ENCODE data around the gene MICA. TPM values are rescaled to one million over a fixed set of nuclear protein-coding genes. Genes with fewer than 3 reads are reported as not detected.

The MICA gene
- total and polyA plus RNA-seq, 7 donors, result 2.7 to 5.7 (median 5.0) TPM

DNA sequence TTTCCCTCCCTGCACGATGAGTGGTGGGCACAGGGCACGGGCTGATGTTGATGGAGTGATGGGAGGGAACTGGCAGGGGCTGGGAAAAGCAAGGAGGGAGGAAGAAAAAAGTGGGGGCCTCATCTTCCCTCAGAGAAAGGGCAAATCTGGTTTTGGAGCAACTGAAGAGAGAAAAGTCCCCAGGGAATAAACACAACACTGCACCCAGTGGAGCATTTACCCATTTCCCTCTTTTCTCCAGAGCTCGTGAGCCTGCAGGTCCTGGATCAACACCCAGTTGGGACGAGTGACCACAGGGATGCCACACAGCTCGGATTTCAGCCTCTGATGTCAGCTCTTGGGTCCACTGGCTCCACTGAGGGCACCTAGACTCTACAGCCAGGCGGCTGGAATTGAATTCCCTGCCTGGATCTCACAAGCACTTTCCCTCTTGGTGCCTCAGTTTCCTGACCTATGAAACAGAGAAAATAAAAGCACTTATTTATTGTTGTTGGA is 11.4 kb downstream of the MICA start:
- Histone ChIP-seq H3K27me3 (ENCODE audit: insufficient read depth in 3 of 3, low read length in 2 of 3) (no peaks in the 10 kb centered on the region), H3K36me3 (ENCODE audit: insufficient read depth in 1 of 2, low read depth in 1 of 2) (peaks cover 0 to 39% of the 10 kb centered on the region in 2 donors), H3K4me3 (no peak overlapping the region), H3K27ac (no peak overlapping the region), H3K9me3 (no peaks in the 10 kb centered on the region), H3K4me1 (no peaks in the 10 kb centered on the region)
- intact Hi-C loops (cut with DNase I), result no loop called here
- TF ChIP-seq, protein P1, sequence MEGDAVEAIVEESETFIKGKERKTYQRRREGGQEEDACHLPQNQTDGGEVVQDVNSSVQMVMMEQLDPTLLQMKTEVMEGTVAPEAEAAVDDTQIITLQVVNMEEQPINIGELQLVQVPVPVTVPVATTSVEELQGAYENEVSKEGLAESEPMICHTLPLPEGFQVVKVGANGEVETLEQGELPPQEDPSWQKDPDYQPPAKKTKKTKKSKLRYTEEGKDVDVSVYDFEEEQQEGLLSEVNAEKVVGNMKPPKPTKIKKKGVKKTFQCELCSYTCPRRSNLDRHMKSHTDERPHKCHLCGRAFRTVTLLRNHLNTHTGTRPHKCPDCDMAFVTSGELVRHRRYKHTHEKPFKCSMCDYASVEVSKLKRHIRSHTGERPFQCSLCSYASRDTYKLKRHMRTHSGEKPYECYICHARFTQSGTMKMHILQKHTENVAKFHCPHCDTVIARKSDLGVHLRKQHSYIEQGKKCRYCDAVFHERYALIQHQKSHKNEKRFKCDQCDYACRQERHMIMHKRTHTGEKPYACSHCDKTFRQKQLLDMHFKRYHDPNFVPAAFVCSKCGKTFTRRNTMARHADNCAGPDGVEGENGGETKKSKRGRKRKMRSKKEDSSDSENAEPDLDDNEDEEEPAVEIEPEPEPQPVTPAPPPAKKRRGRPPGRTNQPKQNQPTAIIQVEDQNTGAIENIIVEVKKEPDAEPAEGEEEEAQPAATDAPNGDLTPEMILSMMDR (IDR thresholded peaks at IDR 0.05), result no peak
- WGBS, 3 donors, result 51 to 60% (median 56%) methylated on average over 6 of the region's 6 CpGs
- DNase-seq, result no peak
- ATAC-seq, result no peak

DNA sequence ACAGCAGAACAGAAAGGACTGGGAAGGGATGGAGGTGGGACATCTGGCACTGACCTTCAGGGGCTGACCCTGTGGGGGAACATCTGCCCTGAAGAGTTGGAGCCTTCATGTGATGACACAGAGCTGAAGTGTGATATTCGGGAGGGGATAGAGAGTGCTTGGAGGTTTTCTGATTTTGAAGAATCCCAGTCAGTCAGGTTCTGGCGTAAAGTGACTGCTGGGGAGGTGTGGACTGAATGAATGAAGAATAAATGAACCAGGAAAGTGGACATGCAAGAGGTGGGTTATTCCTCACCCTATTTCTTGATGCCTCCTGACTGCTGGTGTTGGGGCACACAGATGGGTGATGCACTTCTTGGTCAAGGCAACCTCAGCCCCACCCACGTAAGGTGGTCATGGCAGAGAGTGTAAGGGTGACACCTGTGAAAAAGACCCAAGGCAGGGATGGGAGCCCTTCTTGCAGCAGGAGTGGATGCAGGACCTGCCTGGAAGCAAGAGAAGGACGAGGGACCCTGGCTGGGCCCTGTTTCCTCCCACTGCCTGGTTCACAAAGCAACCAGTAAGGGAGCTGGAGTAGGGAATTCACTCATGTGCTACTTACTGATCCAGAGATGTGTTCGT is 13.1 kb downstream of the MICA start:
- no peak for ATAC-seq
- no peaks in the 10 kb centered on the region for H3K27me3 ChIP-seq (ENCODE audit: insufficient read depth in 3 of 3, low read length in 2 of 3)
- H3K9me3 ChIP-seq, result no peaks in the 10 kb centered on the region
- intact Hi-C loops (cut with DNase I), result no loop called here
- TF ChIP-seq, protein P1 (IDR thresholded peaks at IDR 0.05), result no peak
- DNase-seq, result no peak
- WGBS, 3 donors, result 88 to 93% (median 91%) methylated on average over 5 of the region's 5 CpGs
- H3K36me3 ChIP-seq (ENCODE audit: insufficient read depth in 1 of 2, low read depth in 1 of 2), result peaks cover 0 to 34% of the 10 kb centered on the region in 2 donors
- H3K27ac ChIP-seq, result no peak overlapping the region
- no peaks in the 10 kb centered on the region for H3K4me1 ChIP-seq
- no peak overlapping the region for H3K4me3 ChIP-seq

DNA sequence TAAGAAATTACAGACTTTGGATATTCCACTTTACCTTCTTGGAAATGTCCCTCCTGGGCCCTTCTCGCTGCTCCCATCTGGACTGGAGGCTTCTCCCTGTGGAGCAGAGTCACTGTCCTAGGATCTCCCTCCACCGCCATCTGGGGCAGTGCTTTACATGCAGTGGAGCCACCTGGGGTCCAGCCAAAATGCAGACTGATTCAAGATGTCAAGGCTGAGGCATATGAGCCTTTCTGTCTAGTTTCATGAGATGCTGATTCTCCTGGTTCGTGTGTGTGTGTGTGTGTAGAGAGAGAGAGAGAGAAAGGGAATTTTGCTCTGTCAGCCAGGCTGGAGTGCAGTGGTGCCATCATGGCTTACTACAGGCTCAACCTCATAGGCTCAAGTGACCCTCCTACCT is 14.9 kb downstream of the MICA start:
- intact Hi-C loops (cut with DNase I), result no loop called here
- Histone ChIP-seq H3K4me3 (no peak overlapping the region), H3K27ac (no peak overlapping the region), H3K27me3 (ENCODE audit: insufficient read depth in 3 of 3, low read length in 2 of 3) (no peaks in the 10 kb centered on the region), H3K4me1 (no peaks in the 10 kb centered on the region), H3K9me3 (no peaks in the 10 kb centered on the region), H3K36me3 (ENCODE audit: insufficient read depth in 1 of 2, low read depth in 1 of 2) (peaks cover 0 to 18% of the 10 kb centered on the region in 2 donors)
- no peak for DNase-seq
- no peak for ATAC-seq
- 77 to 89% (median 82%) methylated on average over 3 of the region's 3 CpGs for WGBS, 3 donors
- TF ChIP-seq, protein P1 (IDR thresholded peaks at IDR 0.05), result no peak

DNA sequence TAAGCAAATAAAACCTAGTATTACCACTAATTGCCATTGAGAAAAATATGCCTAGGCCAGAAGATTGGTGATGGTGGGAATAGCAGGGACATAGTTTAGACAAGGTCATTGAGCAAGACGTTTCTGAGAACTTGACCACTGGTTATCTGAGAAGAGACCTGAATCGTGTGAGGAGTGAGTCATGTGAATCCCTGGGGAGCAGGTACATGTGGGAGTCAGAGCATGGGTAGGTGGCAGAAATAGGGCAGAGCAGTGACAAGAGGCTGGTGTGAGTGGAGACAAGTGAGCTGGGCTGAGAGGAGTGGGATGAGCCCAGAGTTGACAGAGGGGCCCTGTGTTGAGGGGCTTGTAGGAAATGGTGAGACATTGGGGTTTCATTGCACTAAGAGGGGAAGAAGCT is 16.4 kb downstream of the MICA start:
- TF ChIP-seq, protein P1 (IDR thresholded peaks at IDR 0.05), result no peak
- Histone ChIP-seq H3K27ac (no peak overlapping the region), H3K27me3 (ENCODE audit: insufficient read depth in 3 of 3, low read length in 2 of 3) (no peaks in the 10 kb centered on the region), H3K9me3 (no peaks in the 10 kb centered on the region), H3K4me1 (no peaks in the 10 kb centered on the region), H3K4me3 (no peak overlapping the region), H3K36me3 (ENCODE audit: insufficient read depth in 1 of 2, low read depth in 1 of 2) (peaks cover 0 to 15% of the 10 kb centered on the region in 2 donors)
- intact Hi-C loops (cut with DNase I), result no loop called here
- peak in 3 of 4 donors; percentile 27 to 53 (median 30) for ATAC-seq
- DNase-seq, result no peak
- 17 to 42% (median 31%) methylated on average over 2 of the region's 2 CpGs for WGBS, 3 donors

DNA sequence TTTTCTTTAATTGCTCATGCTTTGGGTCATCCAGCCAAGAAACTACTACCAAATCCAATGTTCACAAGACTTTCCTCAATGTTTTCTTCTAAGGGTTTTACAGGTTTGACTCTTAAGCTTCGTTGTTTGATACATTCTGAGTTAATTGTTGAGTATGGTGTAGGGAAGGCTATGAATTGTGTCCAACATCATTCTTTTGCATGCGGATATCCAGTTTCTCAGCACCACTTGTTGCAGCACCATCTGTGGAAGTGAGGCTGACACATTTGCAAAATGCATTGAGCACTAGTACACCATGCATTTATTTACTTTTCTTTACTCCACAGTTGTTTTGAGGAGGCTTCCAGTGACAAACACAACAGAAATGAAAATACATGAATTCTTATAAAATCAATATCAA is 17.2 kb downstream of the MICA start:
- 73 to 88% (median 81%) methylated on average over 2 of the region's 2 CpGs for WGBS, 3 donors
- intact Hi-C loops (cut with DNase I), result no loop called here

More for the DNA sequence above, 17.2 kb downstream of the MICA start:
- Histone ChIP-seq H3K27me3 (ENCODE audit: insufficient read depth in 3 of 3, low read length in 2 of 3) (no peaks in the 10 kb centered on the region), H3K4me3 (no peak overlapping the region), H3K27ac (no peak overlapping the region), H3K4me1 (no peaks in the 10 kb centered on the region), H3K36me3 (ENCODE audit: insufficient read depth in 1 of 2, low read depth in 1 of 2) (peaks cover 0 to 11% of the 10 kb centered on the region in 2 donors), H3K9me3 (no peaks in the 10 kb centered on the region)
- TF ChIP-seq, protein P1 (IDR thresholded peaks at IDR 0.05), result no peak
- no peak for DNase-seq
- no peak for ATAC-seq

Measured in psoas muscle (tissue), 8 donors.